ENCODE measurements around the gene ADGRG6.

DNA sequence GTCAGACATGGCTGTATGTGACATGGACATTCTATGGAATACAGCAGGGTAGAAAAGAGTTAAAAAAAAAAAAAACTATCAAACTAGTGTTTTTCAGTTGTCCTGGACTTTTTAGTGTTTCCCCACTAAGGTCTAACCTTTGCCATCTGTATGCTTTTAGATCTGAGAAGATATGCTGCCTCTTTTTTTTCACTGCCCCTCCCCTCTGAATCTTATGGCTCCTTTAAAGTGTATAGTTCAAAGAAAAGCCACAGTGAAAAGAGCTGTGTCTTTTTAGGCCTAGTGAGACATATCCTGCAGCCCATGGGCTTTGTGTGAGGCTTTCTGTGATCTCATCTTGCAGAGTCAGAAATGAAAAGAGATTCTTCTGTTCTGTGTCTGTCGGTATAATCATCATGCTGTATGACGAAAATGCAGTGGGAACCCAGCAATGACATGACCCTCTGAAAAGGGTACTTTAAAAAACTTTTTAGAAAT lies 29.3 kb downstream of the ADGRG6 start:
- no peak for TF ChIP-seq SUZ12 (IDR thresholded peaks at IDR 0.05; ENCODE audit: extremely low read depth, insufficient read depth, insufficient read length)
- no peak for TF ChIP-seq YY1 (IDR thresholded peaks at IDR 0.05; ENCODE audit: insufficient read depth, insufficient read length)

Data from NT2/D1 (cell line).